ENCODE measurements around the gene TMEM120B.

The TMEM120B gene

GRCh38 chr12:121801595-121802484 is 89.3 kb downstream of the TMEM120B start:
- Histone ChIP-seq H3K27ac (peak overlapping the region; percentile 100), H3K4me2 (peak overlapping the region; percentile 93), H3K27me3 (no peaks in the 10 kb centered on the region), H3K9me3 (no peaks in the 10 kb centered on the region), H3K9ac (peak overlapping the region; percentile 100), H3K4me3 (peak overlapping the region; percentile 96), H3K36me3 (peaks cover 15% of the 10 kb centered on the region), H3K4me1 (peaks cover 32% of the 10 kb centered on the region), H4K20me1 (peaks cover 38% of the 10 kb centered on the region)
- TF ChIP-seq Cebpa-rat (IDR thresholded peaks at IDR 0.05): no peak

GRCh38 chr12:121802485-121802842 is 89.9 kb downstream of the TMEM120B start:
- H3K27me3 ChIP-seq: no peaks in the 10 kb centered on the region

GRCh38 chr12:121802843-121803698 is 90.5 kb downstream of the TMEM120B start:
- H3K4me2 ChIP-seq: peak overlapping the region; percentile 93
- H3K4me3 ChIP-seq: peak overlapping the region; percentile 96
- H3K4me1 ChIP-seq: peaks cover 32% of the 10 kb centered on the region
- H3K36me3 ChIP-seq: peaks cover 9% of the 10 kb centered on the region
- TF ChIP-seq Cebpa-rat (IDR thresholded peaks at IDR 0.05): no peak
- no peaks in the 10 kb centered on the region for H3K27me3 ChIP-seq
- peaks cover 38% of the 10 kb centered on the region for H4K20me1 ChIP-seq
- peak overlapping the region; percentile 100 for H3K27ac ChIP-seq
- peak overlapping the region; percentile 100 for H3K9ac ChIP-seq
- H3K9me3 ChIP-seq: no peaks in the 10 kb centered on the region

More at GRCh38 chr12:121802485-121802842, 89.9 kb downstream of the TMEM120B start:
- no peaks in the 10 kb centered on the region for H3K9me3 ChIP-seq
- H3K4me3 ChIP-seq: peak overlapping the region; percentile 96
- peak overlapping the region; percentile 100 for H3K27ac ChIP-seq
- H3K4me2 ChIP-seq: peak overlapping the region; percentile 93
- TF ChIP-seq Cebpa-rat (IDR thresholded peaks at IDR 0.05): no peak
- peaks cover 9% of the 10 kb centered on the region for H3K36me3 ChIP-seq
- H3K9ac ChIP-seq: peak overlapping the region; percentile 100
- peaks cover 38% of the 10 kb centered on the region for H4K20me1 ChIP-seq
- peaks cover 32% of the 10 kb centered on the region for H3K4me1 ChIP-seq

- TF ChIP-seq Cebpa-rat (IDR thresholded peaks at IDR 0.05): no peak
- H3K27ac ChIP-seq: peak within 1 kb of the TSS; percentile 100
- no peaks in the 10 kb centered on the region for H3K9me3 ChIP-seq
- peaks cover 38% of the 10 kb centered on the region for H4K20me1 ChIP-seq
- H3K9ac ChIP-seq: peak within 1 kb of the TSS; percentile 100
- H3K4me1 ChIP-seq: peaks cover 32% of the 10 kb centered on the region
- peaks cover 16% of the 10 kb centered on the region for H3K36me3 ChIP-seq
- H3K4me2 ChIP-seq: peak within 1 kb of the TSS; percentile 93
- peak within 1 kb of the TSS; percentile 96 for H3K4me3 ChIP-seq
- no peaks in the 10 kb centered on the region for H3K27me3 ChIP-seq
Observed at GRCh38 chr12:121803861-121804416, 91.4 kb downstream of the TMEM120B start, which contains the start of gene SETD1B. SETD1B (plus strand) TSS chr12:121804009; CDS start chr12:121804738, 729 bp downstream.

- peak overlapping the region; percentile 96 for H3K4me3 ChIP-seq
- H3K36me3 ChIP-seq: peaks cover 22% of the 10 kb centered on the region
- H3K9ac ChIP-seq: peak overlapping the region; percentile 100
- peak overlapping the region; percentile 93 for H3K4me2 ChIP-seq
- peak overlapping the region; percentile 100 for H3K27ac ChIP-seq
- H3K9me3 ChIP-seq: no peaks in the 10 kb centered on the region
- H3K4me1 ChIP-seq: peaks cover 28% of the 10 kb centered on the region
- no peak for TF ChIP-seq Cebpa-rat (IDR thresholded peaks at IDR 0.05)
- H3K27me3 ChIP-seq: no peaks in the 10 kb centered on the region
- H4K20me1 ChIP-seq: peaks cover 40% of the 10 kb centered on the region
Observed at GRCh38 chr12:121804417-121805111, 92.0 kb downstream of the TMEM120B start.

GRCh38 chr12:121805171-121806008 is 92.8 kb downstream of the TMEM120B start:
- Histone ChIP-seq H3K4me2 (peak overlapping the region; percentile 93), H3K9me3 (no peaks in the 10 kb centered on the region), H4K20me1 (peaks cover 48% of the 10 kb centered on the region), H3K4me1 (peaks cover 36% of the 10 kb centered on the region), H3K27me3 (no peaks in the 10 kb centered on the region), H3K27ac (peak overlapping the region; percentile 100), H3K9ac (peak overlapping the region; percentile 100), H3K36me3 (peaks cover 30% of the 10 kb centered on the region), H3K4me3 (peak overlapping the region; percentile 96)
- no peak for TF ChIP-seq Cebpa-rat (IDR thresholded peaks at IDR 0.05)

GRCh38 chr12:121806009-121806545 is 93.5 kb downstream of the TMEM120B start:
- H3K9ac ChIP-seq: peak overlapping the region; percentile 100
- H3K27ac ChIP-seq: peak overlapping the region; percentile 100
- H3K9me3 ChIP-seq: no peaks in the 10 kb centered on the region
- H3K4me1 ChIP-seq: peaks cover 43% of the 10 kb centered on the region
- peak overlapping the region; percentile 93 for H3K4me2 ChIP-seq
- peak overlapping the region; percentile 96 for H3K4me3 ChIP-seq
- H4K20me1 ChIP-seq: peaks cover 55% of the 10 kb centered on the region
- no peaks in the 10 kb centered on the region for H3K27me3 ChIP-seq
- peaks cover 37% of the 10 kb centered on the region for H3K36me3 ChIP-seq
- no peak for TF ChIP-seq Cebpa-rat (IDR thresholded peaks at IDR 0.05)

Measured in BLaER1 (cell line).